Measurements from ENCODE around the gene DYSF.

The DYSF gene

DNA sequence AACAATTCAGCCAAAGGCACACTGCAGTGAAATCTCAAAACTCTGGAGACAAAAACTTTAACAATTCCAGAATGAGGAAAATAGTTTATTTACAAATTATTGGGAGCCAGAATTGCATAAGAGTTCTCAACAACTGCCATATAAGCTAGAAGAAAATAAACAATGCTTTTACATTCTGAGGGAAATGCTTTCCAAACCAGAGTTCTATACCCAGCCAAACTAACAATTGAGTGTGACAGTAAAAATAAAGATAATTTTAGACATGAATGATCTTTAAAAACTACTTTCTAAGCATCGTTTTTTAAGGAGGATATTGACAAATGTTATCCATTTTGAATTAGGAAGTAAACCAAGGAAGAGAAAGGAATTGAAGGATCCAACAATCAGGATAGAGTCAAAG is 271.4 kb downstream of the DYSF start:
- TF ChIP-seq, protein P1, sequence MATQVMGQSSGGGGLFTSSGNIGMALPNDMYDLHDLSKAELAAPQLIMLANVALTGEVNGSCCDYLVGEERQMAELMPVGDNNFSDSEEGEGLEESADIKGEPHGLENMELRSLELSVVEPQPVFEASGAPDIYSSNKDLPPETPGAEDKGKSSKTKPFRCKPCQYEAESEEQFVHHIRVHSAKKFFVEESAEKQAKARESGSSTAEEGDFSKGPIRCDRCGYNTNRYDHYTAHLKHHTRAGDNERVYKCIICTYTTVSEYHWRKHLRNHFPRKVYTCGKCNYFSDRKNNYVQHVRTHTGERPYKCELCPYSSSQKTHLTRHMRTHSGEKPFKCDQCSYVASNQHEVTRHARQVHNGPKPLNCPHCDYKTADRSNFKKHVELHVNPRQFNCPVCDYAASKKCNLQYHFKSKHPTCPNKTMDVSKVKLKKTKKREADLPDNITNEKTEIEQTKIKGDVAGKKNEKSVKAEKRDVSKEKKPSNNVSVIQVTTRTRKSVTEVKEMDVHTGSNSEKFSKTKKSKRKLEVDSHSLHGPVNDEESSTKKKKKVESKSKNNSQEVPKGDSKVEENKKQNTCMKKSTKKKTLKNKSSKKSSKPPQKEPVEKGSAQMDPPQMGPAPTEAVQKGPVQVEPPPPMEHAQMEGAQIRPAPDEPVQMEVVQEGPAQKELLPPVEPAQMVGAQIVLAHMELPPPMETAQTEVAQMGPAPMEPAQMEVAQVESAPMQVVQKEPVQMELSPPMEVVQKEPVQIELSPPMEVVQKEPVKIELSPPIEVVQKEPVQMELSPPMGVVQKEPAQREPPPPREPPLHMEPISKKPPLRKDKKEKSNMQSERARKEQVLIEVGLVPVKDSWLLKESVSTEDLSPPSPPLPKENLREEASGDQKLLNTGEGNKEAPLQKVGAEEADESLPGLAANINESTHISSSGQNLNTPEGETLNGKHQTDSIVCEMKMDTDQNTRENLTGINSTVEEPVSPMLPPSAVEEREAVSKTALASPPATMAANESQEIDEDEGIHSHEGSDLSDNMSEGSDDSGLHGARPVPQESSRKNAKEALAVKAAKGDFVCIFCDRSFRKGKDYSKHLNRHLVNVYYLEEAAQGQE (IDR thresholded peaks at IDR 0.05; ENCODE audit: insufficient read depth in 1 of 2, low read depth in 2 of 2, low read length in 2 of 2) = no peak
- no peak for TF ChIP-seq FOXP2 (optimal IDR thresholded peaks at IDR 0.05; ENCODE audit: borderline replicate concordance, extremely low read depth, extremely low read length, insufficient read depth)
- TF ChIP-seq TAF1 (IDR thresholded peaks at IDR 0.05; ENCODE audit: borderline replicate concordance, insufficient read depth, low read length) = no peak
- TF ChIP-seq SIN3A (IDR thresholded peaks at IDR 0.05; ENCODE audit: borderline replicate concordance, insufficient read depth, low read length) = no peak
- no peak for TF ChIP-seq POLR2AphosphoS5 (IDR thresholded peaks at IDR 0.05; ENCODE audit: low read depth, low read length)

DNA sequence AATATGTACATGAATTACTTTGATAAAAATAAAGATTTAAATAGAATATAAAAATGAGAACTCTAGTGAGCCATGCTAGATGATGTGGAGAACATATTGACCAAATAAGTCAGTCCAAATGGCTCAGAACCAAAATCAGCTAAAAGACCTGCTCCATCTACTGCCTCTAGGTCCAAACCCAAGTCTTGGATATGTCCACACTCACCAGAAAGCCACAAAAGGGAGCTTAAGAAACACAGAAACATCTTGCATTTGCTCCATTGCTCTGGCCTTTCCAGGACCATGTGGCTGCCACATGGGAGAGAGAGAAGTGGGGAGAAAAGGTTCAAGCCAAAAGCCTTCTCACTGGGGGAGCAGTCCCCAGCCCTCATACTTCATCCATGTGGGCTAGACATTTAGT is 272.5 kb downstream of the DYSF start:
- TF ChIP-seq SIN3A (IDR thresholded peaks at IDR 0.05; ENCODE audit: borderline replicate concordance, insufficient read depth, low read length) = no peak
- TF ChIP-seq FOXP2 (optimal IDR thresholded peaks at IDR 0.05; ENCODE audit: borderline replicate concordance, extremely low read depth, extremely low read length, insufficient read depth) = no peak
- TF ChIP-seq TAF1 (IDR thresholded peaks at IDR 0.05; ENCODE audit: borderline replicate concordance, insufficient read depth, low read length) = no peak
- TF ChIP-seq, protein P1 (IDR thresholded peaks at IDR 0.05; ENCODE audit: insufficient read depth in 1 of 2, low read depth in 2 of 2, low read length in 2 of 2) = no peak
- no peak for TF ChIP-seq POLR2AphosphoS5 (IDR thresholded peaks at IDR 0.05; ENCODE audit: low read depth, low read length)

DNA sequence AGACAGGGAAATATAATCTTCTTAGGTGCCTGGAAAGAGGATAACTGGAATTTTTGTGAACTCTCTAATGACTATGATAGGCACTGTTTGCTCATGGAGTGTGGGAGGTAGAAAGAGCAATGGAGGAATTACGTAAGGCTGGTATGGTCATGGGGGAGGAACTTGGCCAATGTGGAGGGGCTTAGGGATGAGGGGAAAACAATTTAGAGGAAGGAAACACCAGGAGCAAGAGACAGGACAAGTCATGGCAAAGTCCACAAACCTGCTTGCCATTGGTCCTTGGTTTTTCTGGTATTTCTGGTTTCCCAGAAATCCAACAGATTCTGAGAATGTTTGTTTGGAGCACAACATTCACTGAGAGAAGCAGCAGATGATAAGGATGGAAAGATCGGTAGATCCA is 274.2 kb downstream of the DYSF start:
- TF ChIP-seq TAF1 (IDR thresholded peaks at IDR 0.05; ENCODE audit: borderline replicate concordance, insufficient read depth, low read length) (no peak), SIN3A (IDR thresholded peaks at IDR 0.05; ENCODE audit: borderline replicate concordance, insufficient read depth, low read length) (no peak), POLR2AphosphoS5 (IDR thresholded peaks at IDR 0.05; ENCODE audit: low read depth, low read length) (no peak), FOXP2 (optimal IDR thresholded peaks at IDR 0.05; ENCODE audit: borderline replicate concordance, extremely low read depth, extremely low read length, insufficient read depth) (no peak)
- TF ChIP-seq, protein P1 (IDR thresholded peaks at IDR 0.05; ENCODE audit: insufficient read depth in 1 of 2, low read depth in 2 of 2, low read length in 2 of 2) = no peak

DNA sequence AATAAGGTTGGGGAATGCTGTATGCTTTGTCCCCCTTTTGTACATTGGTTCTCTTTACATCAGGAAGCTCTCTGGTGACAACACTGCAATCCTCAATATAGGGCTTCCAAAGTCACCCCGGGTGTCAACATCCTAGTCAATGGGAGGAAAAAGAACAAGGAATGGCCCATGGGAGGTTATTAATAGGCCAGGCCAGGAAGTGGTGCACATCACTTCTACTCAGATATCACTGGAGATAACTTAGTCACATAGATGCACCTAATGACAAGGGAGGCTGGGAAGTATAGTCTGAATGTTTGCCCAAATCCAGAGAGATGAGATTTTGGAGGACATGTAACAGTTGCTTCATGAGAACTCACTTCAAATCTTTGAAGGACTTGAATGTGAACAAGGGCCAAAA is 274.7 kb downstream of the DYSF start:
- TF ChIP-seq, protein P1 (IDR thresholded peaks at IDR 0.05; ENCODE audit: insufficient read depth in 1 of 2, low read depth in 2 of 2, low read length in 2 of 2) = no peak
- TF ChIP-seq TAF1 (IDR thresholded peaks at IDR 0.05; ENCODE audit: borderline replicate concordance, insufficient read depth, low read length) = no peak
- TF ChIP-seq POLR2AphosphoS5 (IDR thresholded peaks at IDR 0.05; ENCODE audit: low read depth, low read length) = no peak
- TF ChIP-seq SIN3A (IDR thresholded peaks at IDR 0.05; ENCODE audit: borderline replicate concordance, insufficient read depth, low read length) = no peak
- no peak for TF ChIP-seq FOXP2 (optimal IDR thresholded peaks at IDR 0.05; ENCODE audit: borderline replicate concordance, extremely low read depth, extremely low read length, insufficient read depth)

Measured in PFSK-1 (cell line).